GM10847 (cell line): Measurements from ENCODE around the gene ACOX1.

Source experiments
- POLR2A ChIP-seq: IDR thresholded peaks from 2 replicates; pipeline ENCODE4 v1.6.1; 2011; ENCODE audit not compliant: insufficient read length; ENCODE audit errors: extremely low read depth

ACOX1 gene

GRCh38 chr17:75965468-75965867, 13.5 kb downstream of the ACOX1 start:
- TF ChIP-seq POLR2A = no peak

- no peak for TF ChIP-seq POLR2A
Observed at GRCh38 chr17:75959839-75960511, 19.0 kb downstream of the ACOX1 start.

GRCh38 chr17:75959051-75959838, 19.7 kb downstream of the ACOX1 start:
- no peak for TF ChIP-seq POLR2A

DNA sequence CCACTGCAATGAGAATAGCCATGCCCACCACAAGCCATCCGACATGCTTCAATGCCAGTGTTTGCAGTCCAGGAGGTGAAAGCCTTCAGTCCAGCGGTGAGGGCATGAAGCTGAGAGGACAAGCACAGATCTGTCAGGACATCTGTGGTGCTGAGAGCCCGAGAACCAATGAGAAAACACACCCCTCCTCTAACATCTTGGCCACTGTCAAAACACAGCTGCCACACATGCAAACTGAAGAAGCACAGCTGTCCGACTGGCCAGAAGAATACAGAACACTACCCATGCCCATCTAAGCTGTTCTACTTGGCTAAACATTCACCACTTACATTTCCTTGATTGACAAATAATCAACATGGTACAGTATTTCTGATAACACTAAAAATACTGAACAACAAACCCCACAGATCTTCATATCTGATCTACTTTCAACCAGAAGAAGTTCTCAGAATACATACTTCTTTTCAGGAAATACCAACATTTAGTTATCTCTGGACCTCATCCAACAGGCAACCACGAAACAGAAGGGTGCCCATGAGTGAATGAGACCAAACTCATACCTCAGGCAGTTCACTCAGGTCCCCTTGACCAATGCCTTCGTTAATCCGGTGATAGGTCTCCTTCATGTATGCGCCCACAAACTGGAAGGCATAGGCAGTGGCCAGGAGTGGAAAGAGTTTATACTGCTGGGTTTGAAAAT, 28.0 kb downstream of the ACOX1 start:
- TF ChIP-seq POLR2A = no peak

GRCh38 chr17:75950421-75950820, 28.5 kb downstream of the ACOX1 start:
- TF ChIP-seq POLR2A = no peak

DNA sequence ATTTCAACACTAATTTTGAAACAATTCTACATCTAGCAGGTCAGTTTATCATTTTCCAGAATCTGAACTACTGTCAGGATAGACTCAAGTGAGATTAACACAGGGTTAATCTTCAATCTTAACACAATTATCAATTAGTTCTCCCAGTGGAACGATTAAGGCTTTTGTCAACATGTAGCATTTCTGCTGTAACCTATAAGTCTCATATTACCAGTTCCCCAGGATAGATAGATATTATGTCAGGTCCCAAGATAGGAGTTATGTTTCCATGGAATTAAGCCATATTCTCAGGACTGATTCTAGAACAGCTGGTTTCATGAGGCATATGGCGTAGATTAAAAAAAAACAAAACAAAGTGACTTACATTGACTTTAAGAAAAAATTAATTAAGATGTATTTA, 33.8 kb downstream of the ACOX1 start:
- TF ChIP-seq POLR2A = no peak

GRCh38 chr17:75943491-75943890, 35.5 kb downstream of the ACOX1 start:
- TF ChIP-seq POLR2A = no peak

GRCh38 chr17:75942473-75942872, 36.5 kb downstream of the ACOX1 start:
- no peak for TF ChIP-seq POLR2A

GRCh38 chr17:75941442-75941819, 37.5 kb downstream of the ACOX1 start:
- no peak for TF ChIP-seq POLR2A

DNA sequence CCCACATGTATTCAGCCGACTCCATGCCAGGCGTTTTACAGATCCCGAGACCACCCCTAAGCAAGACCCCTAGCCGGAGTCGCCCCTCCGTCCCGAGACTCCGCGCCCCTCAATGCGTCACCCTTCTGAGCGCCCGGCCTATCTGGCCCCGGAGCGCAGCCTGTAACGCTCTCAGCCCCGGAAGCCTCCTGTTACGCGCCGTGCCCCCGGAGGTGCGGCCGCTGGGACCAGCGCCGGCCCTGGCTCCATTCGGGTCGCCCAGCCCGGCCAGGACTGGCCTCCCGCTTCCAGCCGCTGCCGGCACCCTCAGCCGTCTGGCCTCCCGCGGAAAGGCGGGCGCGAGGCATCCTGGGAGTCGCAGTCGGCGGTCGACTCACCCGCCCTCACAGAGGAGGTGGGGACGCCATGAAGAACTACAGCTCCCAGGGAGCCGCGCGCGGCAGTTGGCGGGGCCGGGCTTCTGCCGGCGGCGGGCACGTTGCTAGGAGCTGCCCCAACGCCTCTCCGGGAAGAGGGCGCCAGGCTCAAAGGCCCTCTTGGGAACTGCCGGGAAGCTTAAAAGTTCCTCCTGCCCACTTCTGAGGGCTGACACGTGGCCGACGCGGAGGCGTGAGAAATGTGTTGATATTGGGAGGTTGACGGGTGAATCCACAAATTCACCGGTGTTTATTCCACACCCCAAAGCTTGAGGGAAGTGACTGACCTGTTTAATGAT, 38.1 kb downstream of the ACOX1 start, which contains the start of gene FBF1:
TSS of gene FBF1 (minus strand) at position 316 of the 715 bp plus-strand sequence. CDS start 2,893 bp downstream, outside the sequence.
- peak; percentile 69 for TF ChIP-seq POLR2A

DNA sequence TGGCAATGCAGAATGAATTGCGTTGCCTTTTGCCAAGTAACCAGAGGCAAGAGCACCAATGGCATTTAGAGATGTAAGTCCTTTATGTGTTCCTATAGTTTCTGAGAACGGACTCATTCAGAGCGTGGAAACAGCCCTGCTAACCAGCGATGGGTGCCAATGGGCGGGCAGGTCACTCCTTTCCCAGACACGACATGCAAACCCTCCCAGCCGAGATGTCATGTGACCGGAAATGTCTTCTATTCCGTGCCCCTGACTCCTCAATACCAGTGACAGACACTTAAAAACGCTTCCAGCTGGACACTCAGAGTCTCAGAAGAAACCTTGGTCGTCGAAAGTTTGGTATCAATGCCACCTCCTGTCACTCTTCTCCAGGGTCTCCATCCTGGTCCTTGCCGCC, 41.3 kb downstream of the ACOX1 start:
- TF ChIP-seq POLR2A = no peak

DNA sequence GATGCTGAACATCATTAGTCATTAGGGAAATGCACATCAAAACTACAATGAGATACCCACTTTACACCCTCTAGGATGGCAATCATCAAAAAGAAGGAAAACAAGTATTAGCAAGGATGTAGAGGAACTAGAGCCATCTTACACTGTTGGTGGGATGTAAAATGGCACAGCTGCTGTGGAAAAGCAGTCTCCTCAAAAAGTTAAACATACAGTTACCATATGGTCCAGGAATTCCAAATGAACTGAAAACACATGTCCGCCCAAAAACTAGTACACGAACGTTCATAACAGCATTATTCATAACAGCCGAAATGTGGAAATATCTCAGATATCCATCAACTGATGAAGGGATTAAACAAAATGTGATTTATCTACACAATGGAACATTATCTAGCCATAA, 45.2 kb downstream of the ACOX1 start:
- TF ChIP-seq POLR2A = no peak

- no peak for TF ChIP-seq POLR2A
Observed at GRCh38 chr17:75932852-75933251, 46.1 kb downstream of the ACOX1 start.

DNA sequence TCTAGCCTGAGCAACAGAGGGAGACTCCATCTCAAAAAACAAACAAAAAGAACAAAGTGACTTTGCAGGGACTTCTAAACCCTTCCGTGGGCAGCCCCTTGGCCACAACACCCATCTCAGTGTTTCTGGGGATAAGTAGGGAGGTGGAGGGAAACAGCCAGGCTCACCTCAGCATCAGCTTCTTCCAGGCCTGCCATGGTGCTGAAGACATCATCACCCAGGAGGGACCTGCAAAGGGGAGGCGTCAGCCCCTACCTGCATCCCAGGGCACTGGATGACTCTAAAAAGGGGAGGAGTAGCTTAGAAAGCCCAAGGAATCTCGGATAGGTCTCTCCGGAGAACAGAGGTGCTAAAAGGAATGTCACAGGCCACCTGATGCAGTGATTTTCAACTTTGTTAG, 47.9 kb downstream of the ACOX1 start:
- no peak for TF ChIP-seq POLR2A

- TF ChIP-seq POLR2A = no peak
Observed at GRCh38 chr17:75927286-75927922, 51.6 kb downstream of the ACOX1 start.

DNA sequence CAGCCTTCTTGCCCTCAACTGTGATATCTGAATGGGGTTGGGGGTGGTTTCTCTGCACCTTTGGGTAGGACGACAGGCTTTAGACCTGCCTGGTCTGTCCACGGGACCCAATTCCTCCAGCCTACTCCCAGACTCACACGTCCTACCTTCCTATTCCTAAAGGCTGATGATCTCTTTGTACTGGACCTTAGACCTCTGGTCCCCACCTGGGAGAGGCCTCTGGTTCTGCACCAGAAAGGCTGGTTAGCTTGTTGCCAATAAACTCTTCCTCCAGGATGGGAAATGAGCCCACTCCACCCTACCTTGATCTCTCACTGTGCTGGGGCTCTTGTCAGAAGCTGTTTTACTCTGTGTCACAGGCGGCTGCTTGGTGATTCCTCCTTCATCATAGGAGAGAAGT, 52.5 kb downstream of the ACOX1 start:
- TF ChIP-seq POLR2A = no peak
